HG03460 (cell line): ENCODE results near the gene SMIM23.
"Not testable (repeated sequence)": the region's sequence is repeated elsewhere in the genome, so short reads cannot be mapped to it uniquely, and the experiment has no call there.

Experiments
- ATAC-seq: cut with Tn5 transposase; IDR thresholded peaks from one replicate; pipeline ENCODE4 v1.9.1; 2021; ENCODE audit not compliant: unreplicated experiment

The SMIM23 gene

DNA sequence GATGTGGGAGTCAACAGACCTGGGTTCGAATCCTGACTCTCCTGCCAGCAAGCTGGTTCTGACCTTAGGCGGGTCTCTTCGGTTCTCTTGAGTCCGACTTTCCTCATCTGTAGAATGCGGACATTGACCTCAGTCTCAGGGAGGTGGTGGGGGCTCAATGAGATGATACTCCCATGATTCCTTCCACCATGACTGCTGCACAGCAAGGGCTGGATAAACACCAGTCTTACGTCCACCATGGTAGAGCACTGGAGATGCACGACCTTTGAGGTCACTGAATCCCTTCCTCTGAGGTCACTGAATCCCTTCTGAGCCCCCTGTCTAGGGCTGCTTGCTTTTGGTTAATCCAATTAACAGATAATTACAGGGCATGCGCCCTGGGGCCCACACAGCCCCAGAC is 12.5 kb upstream of the SMIM23 start:
- ATAC-seq: no peak

DNA sequence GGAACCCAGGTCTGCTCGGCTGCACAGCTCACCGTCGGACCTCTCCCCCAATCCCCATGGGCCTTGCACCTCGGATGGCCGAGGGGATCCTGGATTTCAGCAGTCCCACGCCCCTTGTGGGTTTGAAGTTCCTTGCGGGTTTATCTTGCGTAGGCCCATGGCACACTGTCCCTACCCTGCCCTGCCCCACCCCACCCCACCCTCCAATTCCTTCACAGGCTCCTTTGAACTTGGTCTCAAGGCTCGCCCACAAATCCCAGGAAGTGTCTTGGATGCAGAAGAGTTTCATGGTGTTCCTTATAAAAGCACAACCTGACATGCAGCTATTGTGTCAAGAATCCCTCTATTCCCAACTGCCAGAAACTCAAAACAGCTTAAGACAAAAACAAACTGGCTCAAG is 11.2 kb upstream of the SMIM23 start:
- no peak for ATAC-seq

GRCh38 chr5:171776213-171776612 is 9.4 kb upstream of the SMIM23 start:
- ATAC-seq: no peak

DNA sequence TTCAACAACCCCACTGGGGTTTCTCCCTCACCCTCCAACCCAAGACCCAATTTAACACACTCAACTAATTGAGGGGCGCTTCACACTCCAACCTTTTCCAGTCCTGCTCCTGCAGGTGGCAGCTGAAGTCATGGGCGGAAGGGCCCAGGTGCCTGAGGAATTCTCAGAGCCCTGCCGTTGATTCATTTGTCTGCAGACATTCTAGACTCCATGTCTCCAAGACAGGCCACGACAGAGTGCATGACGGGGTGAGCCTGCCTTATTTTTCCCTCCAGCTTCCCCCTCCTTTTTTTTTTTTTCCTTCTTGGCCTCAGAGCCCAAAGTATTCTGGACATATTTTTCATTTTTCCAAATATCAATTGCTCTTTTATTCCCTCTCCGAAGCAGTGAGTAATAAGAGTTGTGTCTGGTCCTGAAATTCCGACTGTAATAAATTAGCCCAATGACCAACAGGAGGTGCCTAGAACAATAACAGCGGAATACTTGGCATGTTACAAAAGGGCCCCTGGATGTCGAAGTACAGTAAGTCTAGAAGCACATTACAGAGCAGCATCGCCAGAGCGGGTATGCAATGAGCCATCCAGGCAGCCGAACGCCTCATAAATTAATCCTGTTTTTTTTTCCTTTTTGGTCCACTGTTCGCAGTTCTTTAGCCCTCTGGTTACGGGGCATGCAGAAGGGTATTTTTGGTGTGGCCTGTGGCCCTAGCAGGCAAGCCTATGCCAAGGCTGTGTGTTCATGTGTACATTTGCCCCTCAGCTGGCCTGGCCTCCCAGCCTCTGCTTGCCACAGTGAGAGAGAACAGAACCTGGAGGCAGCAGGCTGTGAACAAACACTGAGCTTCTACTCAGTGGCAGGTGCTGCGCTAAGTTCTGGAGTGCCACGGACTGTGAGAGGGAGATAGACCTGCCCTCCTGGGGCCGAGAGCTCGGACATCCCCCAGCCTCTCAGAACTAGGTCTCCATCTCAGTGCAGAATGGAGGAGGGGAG is 8.6 kb upstream of the SMIM23 start:
- ATAC-seq: no peak

- not testable (repeated sequence) for ATAC-seq
Observed at GRCh38 chr5:171781744-171782143, 3.9 kb upstream of the SMIM23 start.

GRCh38 chr5:171782332-171782966 is 3.2 kb upstream of the SMIM23 start:
- ATAC-seq: no peak

- no peak for ATAC-seq
Observed at GRCh38 chr5:171783051-171783450, 2.6 kb upstream of the SMIM23 start.

DNA sequence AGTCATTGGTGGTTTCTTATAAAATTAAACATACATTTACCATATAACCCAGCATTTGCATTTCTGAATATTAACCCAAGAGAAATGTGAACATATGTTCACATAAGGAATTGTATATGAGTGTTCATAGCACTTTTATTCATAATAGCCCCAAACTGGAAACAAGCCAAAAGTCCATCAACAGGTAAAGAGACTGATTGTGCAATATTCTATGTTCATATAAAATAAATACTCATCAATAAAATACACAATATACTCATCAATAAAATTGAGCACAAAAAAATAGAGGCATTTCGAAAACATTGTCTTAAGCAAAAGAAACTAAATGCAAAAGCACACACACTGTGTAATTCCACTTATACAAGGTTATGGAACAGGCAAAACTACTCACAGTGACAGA is 3.7 kb downstream of the SMIM23 start:
- ATAC-seq: no peak

GRCh38 chr5:171790408-171790807 is 4.8 kb downstream of the SMIM23 start:
- no peak for ATAC-seq

GRCh38 chr5:171794470-171794960 is 8.9 kb downstream of the SMIM23 start:
- no peak for ATAC-seq

DNA sequence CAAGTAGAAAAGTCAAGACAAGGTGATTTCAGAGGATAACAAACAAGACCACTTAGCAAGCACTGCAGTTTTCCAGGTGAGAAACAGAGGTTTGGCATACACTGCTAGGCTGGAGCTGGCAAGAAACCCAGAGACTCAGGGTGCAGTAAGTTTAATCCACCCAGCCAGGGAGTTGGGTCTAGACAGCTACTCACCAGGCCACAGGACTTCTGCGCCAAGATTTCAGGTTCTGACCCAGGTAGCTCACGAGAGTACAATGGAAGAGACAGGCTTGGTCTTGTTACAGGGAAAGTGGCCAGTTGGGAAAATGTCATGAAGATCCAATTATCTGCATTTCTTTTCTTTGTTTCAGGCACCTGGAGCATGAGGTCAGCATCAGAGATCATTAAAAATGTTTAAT is 9.8 kb downstream of the SMIM23 start:
- ATAC-seq: no peak

DNA sequence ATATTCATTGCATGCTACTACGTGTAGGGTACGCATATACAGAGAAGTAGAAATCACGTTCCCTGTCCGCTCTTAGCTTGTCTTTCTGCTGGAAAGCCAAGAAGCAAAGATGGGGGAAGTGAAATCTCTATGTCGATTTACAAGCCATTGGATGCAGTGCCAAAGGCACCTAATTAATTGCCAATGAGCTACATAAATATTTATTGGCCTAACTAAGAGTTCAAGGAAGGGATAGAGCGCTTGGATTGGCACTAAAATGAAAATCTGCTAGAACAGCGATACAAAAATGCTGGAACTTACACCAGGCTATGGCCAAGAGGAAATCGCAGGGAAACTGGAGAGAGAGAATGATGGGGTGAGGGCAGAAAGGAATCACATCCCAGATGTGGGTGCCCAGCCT is 10.8 kb downstream of the SMIM23 start:
- no peak for ATAC-seq

- ATAC-seq: no peak
Observed at GRCh38 chr5:171797543-171797942, 11.9 kb downstream of the SMIM23 start.

- no peak for ATAC-seq
Observed at GRCh38 chr5:171798418-171798817, 12.8 kb downstream of the SMIM23 start.

GRCh38 chr5:171801839-171802238 is 16.2 kb downstream of the SMIM23 start:
- ATAC-seq: no peak

GRCh38 chr5:171805746-171806145 is 20.1 kb downstream of the SMIM23 start:
- no peak for ATAC-seq

DNA sequence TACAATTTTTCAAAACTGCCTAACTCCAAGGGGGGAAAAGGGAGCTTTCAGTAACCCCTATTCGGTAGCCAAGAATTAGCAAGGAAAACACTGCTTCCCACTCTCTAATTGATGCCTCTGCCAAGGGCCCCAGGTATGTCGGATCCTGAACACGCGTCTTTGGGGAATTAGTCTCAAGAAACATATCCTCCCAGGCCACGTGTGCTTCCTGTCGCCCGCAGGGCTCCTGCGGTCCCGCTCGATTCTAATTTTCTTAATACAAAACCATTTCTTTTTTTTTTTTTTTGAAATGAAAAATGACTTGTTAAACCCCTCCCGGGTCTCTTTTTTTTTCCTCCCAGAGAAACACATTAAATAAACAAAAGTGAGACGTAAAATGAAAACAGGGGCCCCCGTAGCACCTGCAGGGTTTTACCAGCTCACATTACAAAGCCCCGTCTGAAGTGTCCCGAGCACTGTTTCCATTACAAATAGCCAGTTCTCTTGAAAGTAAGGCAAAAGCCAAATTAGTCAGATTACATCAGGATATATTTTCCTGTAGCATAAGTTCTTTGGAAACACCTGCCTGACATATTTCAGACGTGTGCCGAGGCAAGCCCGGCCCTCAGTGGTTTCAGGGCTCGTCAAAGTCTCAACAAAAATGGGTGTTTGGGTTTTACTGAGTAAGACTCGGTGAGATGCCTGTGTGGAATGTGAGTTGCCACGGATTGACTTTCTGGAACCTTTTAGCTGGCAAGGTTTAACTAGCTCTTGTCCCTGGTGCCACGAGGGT is 21.5 kb downstream of the SMIM23 start:
- ATAC-seq: no peak

GRCh38 chr5:171808453-171808852 is 22.8 kb downstream of the SMIM23 start:
- ATAC-seq: no peak

GRCh38 chr5:171808951-171809350 is 23.3 kb downstream of the SMIM23 start:
- ATAC-seq: no peak

DNA sequence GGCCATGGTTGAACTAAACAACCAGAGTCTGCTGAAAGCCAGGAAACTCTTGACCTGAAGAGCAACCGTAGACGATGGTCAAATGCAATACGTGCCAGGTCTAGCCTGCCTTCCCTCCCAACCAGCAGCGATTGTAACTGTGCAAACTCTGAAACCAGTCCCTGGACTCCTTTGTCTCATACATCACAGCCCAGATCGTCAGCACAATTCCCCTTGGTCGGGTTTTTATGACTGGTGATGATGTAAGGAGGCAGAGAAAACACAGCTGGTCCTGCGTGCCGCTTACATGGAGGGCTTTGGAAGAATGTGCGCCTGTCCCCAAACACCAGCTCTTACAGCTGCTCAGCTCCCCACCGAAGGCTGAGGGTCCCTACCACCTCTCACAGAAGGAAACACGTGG is 24.6 kb downstream of the SMIM23 start:
- no peak for ATAC-seq

DNA sequence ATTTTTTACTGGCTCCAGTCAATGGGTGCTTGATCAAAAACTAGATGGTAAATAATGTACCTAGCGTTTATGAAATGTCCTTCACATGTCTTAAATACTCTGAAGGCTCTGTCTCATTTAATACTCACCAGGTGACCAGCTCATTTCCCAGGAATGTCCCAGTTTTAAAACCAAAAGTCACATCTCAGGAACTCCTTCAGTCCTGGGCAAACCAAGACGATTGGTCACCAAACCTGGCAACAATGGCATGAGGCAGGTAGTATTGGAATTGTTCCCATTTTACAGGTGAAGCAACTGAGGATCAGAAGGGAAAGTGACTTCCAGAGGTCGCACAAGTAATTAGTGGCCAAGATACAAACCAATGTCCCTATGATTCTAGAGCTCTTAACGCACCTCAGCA is 27.7 kb downstream of the SMIM23 start:
- no peak for ATAC-seq
